ENCODE data around the gene PARD6B. TPM values are rescaled to one million over a fixed set of nuclear protein-coding genes. Genes with fewer than 3 reads are reported as not detected.

PARD6B gene
- total RNA-seq, 2 donors from 2014 or later, result 19.8 to 38.4 TPM

GRCh38 chr20:50733644-50734349 is 2.4 kb downstream of the PARD6B start:
- DNase-seq, result no peak
- intact Hi-C loops (cut with DNase I, micrococcal nuclease), result no loop called here
- ATAC-seq, result no peak

DNA sequence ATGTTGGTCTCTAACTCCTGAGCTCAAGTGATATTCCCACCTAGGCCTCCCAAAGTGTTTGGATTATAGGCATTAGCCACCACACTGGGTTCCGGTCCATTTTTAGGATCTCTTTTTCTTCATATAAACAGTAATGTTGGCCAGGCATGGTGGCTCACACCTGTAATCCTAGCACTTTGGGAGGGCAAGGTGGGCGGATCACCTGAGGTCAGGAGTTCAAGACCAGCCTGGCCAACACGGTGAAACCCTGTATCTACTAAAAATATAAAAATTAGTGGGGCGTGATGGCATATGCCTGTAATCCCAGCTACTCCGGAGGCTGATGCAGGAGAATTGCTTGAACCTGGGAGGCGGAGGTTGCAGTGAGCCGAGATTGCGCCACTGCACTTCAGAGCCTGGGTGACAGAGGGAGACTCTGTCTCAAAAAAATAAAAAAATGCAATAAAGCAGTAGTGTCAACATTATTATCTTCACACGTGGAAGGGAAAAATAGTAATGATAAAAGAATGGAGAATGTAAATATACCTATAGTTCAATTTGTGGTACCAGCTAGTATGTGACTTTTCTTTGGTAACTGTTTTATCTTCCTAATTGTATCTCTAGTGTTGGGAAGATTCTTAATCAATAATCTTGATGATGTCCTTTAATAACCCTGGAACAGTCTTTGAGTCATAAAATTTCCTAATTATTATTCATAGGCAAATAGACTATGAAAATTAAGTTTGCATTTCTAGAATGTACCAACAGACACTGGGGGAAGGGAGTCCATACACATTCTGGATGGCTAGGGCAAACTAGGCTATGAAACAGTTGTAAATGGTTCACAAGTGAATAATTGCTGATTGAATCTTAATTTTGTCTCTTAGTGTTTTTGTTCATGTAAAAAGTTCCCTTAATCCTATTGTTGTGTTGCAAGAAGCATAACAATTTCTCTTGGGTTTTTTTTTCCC is 3.6 kb downstream of the PARD6B start:
- intact Hi-C loops (cut with DNase I, micrococcal nuclease), result no loop called here
- ATAC-seq (no peak), DNase-seq (no peak)

DNA sequence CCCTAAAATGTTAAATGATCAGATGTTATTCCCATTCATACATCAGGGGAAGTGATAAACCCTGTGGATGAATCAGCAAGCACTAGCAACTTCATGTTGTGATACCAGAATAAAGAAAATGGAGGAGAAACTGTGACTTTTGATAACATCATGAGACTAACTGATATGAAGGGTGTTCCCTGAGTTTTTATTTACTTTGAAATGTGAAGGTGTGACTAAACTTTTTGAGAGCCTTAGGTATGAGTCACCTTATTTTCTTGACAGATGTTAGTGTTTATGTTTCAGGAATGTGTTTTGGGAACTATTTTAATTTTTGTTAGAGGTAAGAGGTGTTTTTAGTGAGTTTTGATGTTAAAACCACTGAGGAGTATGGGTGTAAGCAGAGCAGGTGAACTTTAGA is 4.4 kb downstream of the PARD6B start:
- intact Hi-C loops (cut with DNase I, micrococcal nuclease), result no loop called here
- DNase-seq (no peak), ATAC-seq (no peak)

- intact Hi-C loops (cut with DNase I, micrococcal nuclease), result no loop called here
- ATAC-seq (no peak), DNase-seq (no peak)
Measured at GRCh38 chr20:50737352-50737751, 6.0 kb downstream of the PARD6B start.

GRCh38 chr20:50743087-50743486 is 11.7 kb downstream of the PARD6B start:
- intact Hi-C loops (cut with DNase I, micrococcal nuclease), result loop anchor here in 1 of 2 donors (10.0 kb wide), 2 partner anchors 118 to 258 kb away; no protein-coding TSS in a partner anchor
- ATAC-seq (no peak), DNase-seq (no peak)

DNA sequence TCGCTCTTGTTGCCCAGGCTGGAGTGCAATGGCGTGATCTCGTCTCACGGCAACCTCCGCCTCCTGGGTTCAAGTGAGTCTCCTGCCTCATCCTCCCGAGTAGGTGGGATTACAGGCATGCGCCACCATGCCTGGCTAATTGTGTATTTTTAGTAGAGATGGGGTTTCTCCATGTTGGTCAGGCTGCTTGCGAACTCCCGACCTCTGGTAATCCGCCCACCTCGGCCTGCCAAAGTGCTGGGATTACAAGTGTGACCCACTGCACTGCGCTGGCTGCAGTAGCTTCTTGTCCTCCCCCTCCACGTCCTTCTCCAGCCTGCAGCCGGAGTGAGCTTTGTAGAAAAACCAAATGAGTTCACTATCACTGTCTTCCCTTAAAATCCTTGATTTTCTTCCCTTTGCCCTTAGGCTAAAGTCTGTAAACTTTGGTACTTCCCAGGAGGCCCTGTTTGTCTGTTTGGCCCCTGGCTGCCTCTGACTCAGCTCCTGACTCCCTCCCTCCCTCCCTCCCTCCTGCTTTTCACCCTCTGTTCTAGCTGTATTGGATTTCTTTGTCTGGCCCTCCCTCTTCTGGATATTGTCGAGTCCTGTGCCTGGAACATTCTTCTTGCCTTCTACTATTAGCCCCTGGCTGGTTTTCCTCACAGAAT is 12.9 kb downstream of the PARD6B start:
- DNase-seq (peak; percentile 43 to 75), ATAC-seq (peak; percentile 65)
- intact Hi-C loops (cut with DNase I, micrococcal nuclease), result loop anchor here in 1 of 2 donors (10.0 kb wide), 2 partner anchors 119 to 259 kb away; no protein-coding TSS in a partner anchor

DNA sequence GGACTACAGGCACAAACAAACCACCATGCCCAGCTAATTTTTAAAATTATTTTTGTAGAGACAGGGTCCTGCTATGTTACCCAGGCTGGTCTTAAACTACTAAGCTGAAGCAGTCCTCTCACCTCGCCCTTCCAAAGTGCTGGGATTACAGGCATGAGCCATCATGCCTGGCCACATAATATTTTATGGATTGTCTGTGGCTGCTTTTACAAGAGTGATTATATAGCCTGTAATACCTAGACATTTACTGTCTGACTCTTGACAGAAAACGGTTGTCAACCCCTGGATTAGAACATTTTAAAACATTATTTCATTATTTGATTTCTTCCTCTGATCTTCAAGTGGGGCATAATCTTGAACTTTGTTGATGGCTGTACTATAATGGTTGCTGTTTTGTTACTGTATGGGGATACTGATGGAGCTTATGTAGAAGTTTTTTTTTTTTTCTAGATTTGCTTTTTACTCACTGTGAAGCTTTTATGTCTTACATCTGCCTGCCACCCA is 14.3 kb downstream of the PARD6B start:
- ATAC-seq, result peak; percentile 76
- intact Hi-C loops (cut with DNase I, micrococcal nuclease), result loop anchor here in 1 of 2 donors (10.0 kb wide), 2 partner anchors 121 to 261 kb away; no protein-coding TSS in a partner anchor
- DNase-seq, result peak in 1 of 2 donors; percentile 50

- ATAC-seq (peak; percentile 69), DNase-seq (no peak)
- intact Hi-C loops (cut with DNase I, micrococcal nuclease), result loop anchor here in 1 of 2 donors (10.0 kb wide), 2 partner anchors 122 to 262 kb away; no protein-coding TSS in a partner anchor
Measured at GRCh38 chr20:50746138-50746940, 15.0 kb downstream of the PARD6B start.

- no peak for ATAC-seq
- intact Hi-C loops (cut with DNase I, micrococcal nuclease), result loop anchor here in 1 of 2 donors (10.0 kb wide), 2 partner anchors 122 to 262 kb away; no protein-coding TSS in a partner anchor
- DNase-seq, result no peak
Measured at GRCh38 chr20:50747275-50747674, 15.9 kb downstream of the PARD6B start.

DNA sequence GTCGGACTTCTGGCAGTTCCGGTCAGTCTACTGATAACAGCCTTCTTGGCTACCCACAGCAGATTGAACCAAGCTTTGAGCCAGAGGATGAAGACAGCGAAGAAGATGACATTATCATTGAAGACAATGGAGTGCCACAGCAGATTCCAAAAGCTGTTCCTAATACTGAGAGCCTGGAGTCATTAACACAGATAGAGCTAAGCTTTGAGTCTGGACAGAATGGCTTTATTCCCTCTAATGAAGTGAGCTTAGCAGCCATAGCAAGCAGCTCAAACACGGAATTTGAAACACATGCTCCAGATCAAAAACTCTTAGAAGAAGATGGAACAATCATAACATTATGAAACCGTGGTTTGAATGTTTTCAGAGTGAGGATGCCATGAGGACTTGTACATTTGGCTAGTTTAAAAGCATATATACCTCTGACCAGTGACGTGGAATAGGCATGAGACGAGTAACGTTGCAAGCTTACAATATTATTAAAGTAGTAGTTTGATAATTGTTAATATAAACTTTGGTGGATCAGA is 18.8 kb downstream of the PARD6B start:
- ATAC-seq (no peak), DNase-seq (no peak)
- intact Hi-C loops (cut with DNase I, micrococcal nuclease), result no loop called here

DNA sequence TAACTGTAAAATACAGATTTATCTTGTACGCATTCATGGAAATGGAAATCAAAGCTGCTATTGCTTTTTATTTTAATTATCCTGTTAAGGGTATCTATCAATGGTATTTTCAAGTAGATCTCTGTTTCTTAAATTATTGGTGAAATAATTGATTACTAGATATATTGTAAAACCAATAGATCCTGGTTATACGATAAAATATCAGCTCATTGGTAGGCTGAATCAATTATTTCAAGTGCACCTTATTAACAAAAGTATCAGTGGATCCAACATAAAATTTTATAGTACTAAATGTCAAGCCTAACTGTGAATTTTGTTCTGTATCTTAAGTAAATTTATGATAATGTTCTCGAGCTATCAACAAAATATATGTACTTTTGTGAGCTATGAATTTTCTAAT is 21.8 kb downstream of the PARD6B start:
- intact Hi-C loops (cut with DNase I, micrococcal nuclease), result no loop called here
- no peak for DNase-seq
- no peak for ATAC-seq

DNA sequence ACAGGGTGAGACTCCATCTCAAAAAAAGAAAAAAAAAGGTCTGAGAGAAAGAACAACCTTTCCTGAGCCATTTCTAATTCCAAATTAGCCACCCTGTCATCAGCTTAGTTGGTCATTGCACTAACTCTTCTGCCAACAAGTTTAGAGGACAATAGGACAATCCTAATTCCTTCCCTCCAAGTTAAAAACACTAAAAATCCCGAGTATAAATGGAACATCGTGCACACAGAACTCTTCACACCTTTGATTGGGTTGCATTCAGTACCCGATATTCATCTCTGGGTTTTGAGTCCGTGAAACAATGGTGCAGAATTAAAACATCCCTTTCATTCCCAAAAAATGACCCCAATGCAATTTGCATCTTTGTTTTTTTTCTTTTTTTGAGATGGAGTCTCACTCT is 23.0 kb downstream of the PARD6B start:
- intact Hi-C loops (cut with DNase I, micrococcal nuclease), result no loop called here
- no peak for ATAC-seq
- DNase-seq, result no peak

- DNase-seq, result no peak
- no peak for ATAC-seq
- intact Hi-C loops (cut with DNase I, micrococcal nuclease), result no loop called here
Measured at GRCh38 chr20:50756447-50756846, 25.1 kb downstream of the PARD6B start.

GRCh38 chr20:50758469-50758868 is 27.1 kb downstream of the PARD6B start:
- intact Hi-C loops (cut with DNase I, micrococcal nuclease), result no loop called here
- DNase-seq (no peak), ATAC-seq (no peak)

- no peak for ATAC-seq
- DNase-seq, result no peak
- intact Hi-C loops (cut with DNase I, micrococcal nuclease), result no loop called here
Measured at GRCh38 chr20:50758992-50759391, 27.6 kb downstream of the PARD6B start.

DNA sequence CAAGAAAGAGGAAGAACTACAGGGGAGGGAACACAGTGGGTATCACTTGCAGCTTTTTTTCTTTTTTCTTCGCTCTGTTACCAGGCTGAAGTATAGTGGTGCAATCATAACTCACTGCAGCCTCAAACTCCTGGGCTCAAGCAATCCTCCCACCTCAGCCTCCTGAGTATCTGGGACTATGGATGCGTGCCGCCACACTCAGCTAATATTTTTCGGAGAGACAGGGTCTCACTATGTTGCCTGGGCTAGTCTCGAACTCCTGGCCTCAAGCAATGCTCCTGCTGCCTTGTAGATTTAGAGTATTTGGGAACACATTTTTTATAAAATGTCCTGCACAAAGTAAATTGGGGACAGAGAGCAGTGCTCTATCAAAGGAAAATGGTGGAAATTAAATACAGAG is 28.3 kb downstream of the PARD6B start:
- intact Hi-C loops (cut with DNase I, micrococcal nuclease), result no loop called here
- no peak for ATAC-seq
- DNase-seq, result no peak

GRCh38 chr20:50762045-50762422 is 30.7 kb downstream of the PARD6B start:
- intact Hi-C loops (cut with DNase I, micrococcal nuclease), result no loop called here
- DNase-seq (no peak), ATAC-seq (peak; percentile 10)

Measured in left colon (tissue), 2 donors.